ENCODE results near the gene NUP62. TPM values are rescaled to one million over a fixed set of nuclear protein-coding genes. Genes with fewer than 3 reads are reported as not detected.

Gene NUP62
- total RNA-seq, 1 donor from 2014 or later, result 42.7 TPM

DNA sequence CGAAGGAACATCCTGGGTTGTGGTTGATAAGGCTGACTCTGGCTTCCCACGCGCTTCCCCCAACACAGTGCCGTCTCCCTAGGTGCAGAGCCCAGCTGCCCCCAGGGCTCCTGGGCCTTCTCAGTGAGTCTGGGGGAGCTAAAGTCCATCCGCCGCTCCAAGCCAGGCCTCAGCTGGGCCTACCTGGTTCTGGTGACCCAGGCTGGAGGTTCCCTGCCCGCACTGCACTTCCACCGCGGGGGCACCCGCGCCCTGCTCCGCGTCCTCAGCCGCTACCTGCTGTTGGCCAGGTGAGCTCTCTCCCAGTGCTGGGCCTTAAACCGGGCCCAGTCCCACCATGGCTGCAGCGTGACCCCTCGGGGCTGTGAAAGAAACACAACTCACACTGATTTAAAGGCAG is 48.1 kb downstream of the NUP62 start:
- no peak for DNase-seq (ENCODE audit: low spot score)

DNA sequence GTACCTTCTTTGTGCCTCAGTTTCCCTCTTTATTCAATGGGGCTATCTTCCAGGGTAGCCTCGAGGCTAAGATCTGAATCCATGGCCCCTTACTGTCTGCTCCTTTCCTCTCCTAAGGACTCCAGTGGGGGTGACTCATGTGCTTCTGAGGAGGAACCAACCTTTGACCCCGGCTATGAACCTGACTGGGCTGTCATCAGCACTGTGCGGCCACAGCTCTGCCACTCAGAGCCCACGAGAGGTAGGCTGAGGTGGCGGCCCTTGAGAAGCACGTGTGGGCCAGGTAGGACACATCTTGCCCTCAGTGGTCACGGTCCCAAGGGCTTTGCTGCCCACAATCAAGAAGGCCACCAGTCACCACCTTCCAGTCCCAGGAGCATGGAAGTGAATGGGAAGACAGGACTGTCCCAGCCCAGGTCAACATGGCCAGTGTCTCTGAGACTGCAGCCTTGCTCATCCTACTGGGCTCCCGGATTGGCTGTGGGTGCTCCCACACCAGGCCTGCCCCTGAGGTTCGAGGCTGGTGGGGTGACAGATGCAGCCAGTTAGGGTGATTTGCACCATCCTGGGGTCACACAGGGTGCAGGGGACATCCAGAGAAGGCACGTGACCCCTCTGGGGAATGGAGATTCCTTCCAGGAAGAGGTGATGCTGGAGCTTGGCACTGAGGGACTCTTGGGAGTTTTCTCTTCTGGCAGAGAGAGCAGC is 49.0 kb downstream of the NUP62 start:
- DNase-seq (ENCODE audit: low spot score), result no peak

DNA sequence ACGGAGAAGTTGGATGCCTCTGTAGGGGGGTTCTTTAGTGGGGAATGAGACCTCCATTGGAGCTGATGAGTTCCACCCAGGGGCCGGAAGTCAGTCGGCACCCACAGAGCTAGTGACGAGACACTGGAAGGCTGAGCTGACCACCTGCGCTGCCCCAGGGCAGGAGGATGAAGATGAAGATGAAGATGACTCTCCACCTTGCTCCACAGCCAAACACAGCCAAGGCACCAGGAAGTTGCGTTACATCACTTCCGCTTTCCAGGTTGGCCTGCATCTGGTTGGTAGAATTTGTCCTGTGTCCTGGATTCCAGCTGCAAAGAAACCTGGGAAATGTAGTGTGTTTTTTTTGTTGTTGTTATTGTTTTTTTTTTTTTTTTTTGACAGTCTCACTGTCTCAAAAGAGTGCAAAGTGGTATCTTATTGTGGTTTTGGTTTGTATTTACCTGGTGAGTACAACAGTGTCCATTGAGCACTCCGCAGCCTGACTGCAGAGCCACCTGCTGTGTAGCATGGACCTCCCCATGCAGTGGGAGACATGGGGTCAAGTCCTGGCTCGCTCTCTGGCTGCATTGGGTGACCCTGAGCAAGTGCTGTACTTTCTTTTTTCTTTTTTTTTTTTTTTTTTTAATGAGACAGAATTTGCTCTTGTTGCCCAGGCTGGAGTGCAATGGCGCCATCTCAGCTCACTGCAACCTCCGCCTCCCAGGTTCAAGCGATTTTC is 49.9 kb downstream of the NUP62 start:
- no peak for DNase-seq (ENCODE audit: low spot score)

DNA sequence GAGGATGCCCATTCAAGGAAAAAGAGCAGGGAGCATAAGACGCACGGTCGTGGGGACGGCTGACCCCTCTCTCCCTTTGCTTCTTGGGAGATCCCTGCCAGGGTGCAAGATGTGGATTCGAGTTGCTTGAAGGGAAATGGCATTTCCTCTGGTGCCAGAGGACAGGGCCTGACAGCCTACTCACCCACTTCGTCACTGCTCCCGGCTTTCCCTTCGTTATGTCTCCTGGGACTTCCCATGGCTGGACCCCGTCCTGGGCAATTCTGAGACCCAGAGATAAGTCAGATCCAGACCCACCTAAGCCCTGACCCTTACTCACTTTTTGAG is 50.6 kb downstream of the NUP62 start:
- no peak for DNase-seq (ENCODE audit: low spot score)

DNA sequence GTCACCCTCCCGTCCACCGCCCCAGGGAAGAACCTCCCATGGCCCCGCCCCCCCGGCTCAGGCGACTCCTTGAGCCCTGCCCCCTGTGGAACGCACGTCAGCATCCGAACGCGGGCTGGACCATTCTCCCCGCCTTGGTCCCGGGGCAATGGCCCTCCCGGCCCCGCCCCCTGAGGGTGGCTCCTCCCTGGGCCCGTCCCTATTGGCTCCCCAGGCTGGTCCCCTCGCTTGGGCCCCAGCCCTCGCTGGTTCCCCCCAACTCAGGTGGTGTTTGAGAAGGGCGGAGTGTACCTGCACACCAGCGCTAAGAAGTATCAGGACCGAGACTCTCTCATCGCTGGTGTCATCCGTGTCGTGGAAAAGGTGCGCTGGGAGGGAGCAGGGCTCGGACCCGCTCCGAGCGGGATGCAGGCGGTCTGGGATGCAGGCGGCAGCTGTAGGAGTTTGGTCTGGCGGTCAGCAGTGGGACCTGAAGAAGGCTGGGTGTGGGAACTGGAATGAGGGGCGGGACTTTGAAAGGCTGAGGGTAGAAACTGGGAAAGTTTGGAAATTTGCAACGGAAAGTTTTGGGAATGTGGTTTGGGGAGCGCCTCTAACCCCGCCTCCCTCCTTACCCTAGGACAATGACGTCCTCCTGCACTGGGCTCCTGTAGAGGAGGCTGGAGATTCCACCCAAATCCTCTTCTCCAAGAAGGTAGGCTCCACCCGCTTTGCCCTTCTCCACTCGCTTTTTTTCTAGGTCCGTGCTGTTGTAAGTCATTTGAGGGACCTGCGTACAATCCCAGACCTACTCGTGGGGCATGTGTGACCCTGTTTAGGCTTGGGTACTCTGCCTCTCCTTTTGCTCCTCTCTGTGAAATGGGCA is 51.2 kb downstream of the NUP62 start:
- DNase-seq (ENCODE audit: low spot score), result peak; percentile 98

DNA sequence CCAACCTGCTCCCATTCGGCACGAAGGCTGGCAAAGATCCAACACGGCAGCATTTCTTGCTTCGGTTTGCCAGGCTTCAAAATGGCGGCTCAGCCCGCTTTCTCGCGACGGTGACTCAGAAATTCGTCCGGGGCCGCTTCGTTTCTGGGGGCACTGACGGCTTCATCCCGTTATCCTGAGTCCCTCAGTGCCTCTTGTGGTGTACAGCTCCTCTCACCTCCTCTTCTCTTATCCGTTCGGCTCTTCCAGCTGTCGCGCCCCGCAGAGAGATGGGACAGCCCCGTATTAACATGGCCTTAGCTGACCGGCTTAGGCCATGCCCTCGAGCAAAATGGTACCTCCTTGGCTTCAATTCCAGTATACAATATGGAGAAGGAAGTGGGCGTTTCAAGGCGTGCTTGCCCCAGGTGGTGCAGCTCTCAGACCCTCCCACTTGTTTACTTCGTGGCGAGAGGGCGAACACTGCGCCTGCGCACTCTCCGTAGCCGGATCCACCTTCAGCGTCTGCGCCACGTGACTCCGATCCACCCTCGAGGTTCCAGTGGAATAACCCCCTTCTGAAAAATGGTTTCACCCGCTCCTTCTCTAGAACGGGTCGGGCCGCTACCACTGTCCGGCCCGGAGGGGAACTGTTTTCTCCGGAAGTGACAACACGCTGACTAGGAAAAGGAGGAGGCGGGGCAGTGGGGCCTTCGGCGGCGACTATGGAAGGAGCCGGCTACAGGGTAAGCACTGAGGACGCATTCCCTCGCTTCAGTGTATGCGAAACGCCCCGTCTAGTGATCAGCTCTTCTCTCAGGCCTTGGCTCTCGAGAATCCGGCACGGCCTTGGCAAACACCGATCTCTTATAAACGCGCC is 52.1 kb downstream of the NUP62 start, which contains the start of the genes AKT1S1 and TBC1D17:
TSS of gene AKT1S1 (minus strand) at position 336 of the 859 bp plus-strand sequence. CDS start 4,060 bp downstream, outside the sequence.
TSS of gene TBC1D17 (plus strand) at position 683 of the 859 bp plus-strand sequence. CDS start at position 705, 22 bp downstream.
- DNase-seq (ENCODE audit: low spot score), result peak; percentile 100

DNA sequence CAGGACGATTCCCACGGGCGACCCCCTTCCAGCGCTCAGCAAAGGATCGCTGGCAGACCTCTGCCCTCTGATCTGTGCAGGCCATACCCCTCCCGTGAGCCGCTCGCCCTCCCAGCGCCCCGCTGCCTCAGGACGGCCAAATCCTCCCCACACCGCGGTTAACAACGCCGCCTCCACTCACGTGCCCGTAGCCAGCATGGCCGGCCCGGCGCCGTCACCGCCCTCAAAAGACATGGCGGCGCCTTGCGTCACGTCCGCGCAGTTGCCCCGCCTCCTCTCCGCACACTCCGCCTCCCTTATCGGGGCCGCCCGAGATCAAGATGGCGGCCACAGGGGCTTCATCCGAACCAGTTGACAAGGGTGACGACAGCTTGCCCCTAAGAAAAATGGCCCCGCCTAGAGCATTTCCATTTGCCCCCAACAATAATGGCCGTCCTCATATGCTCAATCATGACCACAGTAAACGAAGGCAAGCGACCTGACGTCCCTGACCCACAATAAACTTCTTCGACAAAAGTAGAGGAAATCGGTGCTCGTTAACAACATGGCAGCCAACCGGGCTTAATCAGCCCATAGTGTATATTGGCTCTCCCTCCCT is 52.8 kb downstream of the NUP62 start:
- DNase-seq (ENCODE audit: low spot score), result peak; percentile 98

DNA sequence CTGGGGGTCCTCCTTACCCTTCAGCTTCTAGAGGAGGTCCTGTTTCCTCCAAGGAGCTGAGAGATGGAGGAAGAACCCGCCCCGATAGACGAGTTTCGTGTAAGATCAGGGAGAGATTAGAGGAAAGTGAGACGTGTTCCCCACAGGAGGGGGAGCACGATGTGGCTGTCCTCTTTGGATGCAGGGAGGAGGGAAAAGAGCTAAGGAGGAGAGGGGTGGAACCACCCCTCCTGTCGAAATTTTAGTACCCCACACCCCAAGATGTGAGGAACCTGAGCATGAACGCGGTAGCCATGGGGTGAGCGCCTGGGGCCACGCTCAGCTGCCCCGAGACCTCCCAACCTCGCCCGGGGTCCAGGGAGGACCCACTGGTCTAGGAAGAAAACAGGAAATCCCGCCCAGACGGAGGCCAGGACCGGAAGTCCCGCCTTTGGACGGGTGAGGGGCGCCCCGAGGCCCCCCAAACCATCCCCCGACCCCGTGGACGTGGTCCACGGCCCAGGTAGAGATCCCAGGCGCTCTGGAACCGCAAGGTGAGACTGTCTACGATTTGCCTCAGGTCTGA is 53.4 kb downstream of the NUP62 start:
- peak; percentile 77 for DNase-seq (ENCODE audit: low spot score)

DNA sequence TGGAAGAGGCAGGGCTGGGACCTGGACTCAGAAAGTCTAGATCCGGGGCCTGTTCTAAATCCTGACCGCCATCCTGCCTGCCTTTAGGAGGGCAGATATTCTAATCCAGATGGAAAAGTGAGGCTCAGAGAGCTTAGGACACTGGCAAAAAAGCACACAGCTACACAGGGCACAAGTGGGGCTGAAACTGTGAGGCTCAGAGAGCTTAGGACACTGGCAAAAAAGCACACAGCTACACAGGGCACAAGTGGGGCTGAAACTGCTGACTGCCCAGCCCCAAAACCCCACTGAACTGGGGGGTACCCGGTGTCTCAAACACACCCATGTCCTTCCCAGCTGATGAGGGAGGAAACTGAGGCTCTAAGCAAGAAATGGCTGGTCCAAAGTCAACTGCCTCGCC is 54.1 kb downstream of the NUP62 start:
- no peak for DNase-seq (ENCODE audit: low spot score)

DNA sequence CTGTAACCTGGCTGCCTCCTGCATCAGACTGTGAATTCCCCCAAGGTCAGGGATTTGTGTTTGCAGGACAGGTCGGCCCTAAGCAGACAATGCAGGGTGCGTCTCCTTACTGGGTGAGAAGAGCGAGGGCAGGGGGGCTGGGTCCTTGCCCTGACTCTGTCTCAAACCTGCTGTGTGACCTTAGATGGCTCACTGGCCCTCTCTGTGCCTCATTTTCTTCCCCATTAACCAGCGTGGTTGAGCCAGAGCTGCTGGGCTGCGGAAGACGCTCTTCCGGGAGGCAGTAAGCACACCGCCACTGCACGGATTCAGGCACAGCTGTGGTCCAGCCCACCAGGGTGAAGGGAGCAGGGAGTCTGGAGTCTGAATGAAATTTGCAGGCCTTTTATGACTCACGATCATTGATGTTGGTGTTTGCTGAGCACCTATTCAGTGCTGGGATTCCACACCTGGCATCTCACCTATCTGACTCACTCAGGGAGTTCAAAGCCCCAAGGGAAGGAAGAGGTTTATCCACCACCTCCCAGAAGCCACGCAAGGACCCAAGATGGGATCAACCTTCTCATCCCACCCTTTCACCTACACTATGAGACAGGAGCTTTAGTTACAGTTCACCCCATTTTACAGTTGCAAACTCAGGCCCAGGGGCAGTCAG is 54.7 kb downstream of the NUP62 start:
- no peak for DNase-seq (ENCODE audit: low spot score)

DNA sequence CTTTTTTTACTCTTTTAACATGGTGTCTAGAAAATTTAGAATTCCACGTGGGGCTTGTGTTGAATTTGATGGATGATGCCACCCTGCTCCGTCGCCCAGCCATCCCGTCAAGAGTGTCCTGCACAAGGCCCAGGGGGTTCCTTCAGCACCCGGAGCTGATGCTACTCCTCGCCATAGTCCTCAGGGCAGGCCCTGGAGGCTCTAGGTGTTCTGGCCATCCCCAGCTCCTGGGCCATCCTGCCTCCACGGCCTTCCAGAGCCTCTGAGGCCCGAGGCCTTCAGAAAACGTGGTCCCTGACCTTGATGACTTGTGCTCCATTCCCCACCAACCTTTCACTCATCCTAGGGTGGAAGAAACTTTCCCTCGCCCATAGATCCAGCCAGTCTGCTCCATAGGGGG is 55.5 kb downstream of the NUP62 start:
- DNase-seq (ENCODE audit: low spot score), result no peak

DNA sequence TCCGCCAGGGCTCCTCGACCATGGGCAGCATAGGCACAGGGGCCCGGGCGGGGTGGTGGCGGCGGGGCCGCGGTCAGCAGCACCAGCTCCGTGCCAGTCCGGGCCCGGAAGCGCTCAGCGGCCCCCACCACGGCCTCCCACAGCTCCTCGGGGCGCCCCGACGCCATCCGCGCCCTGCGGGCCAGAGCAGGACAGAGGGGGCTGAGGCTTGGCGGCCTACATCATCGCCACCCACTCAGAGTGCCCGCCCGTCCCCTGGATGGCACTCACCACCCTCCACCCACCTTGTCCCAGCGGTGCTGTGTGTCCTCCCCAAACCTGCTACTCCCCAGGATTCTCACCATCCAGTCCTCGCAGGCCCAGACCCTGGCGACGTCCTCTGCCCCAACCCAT is 56.2 kb downstream of the NUP62 start:
- no peak for DNase-seq (ENCODE audit: low spot score)

DNA sequence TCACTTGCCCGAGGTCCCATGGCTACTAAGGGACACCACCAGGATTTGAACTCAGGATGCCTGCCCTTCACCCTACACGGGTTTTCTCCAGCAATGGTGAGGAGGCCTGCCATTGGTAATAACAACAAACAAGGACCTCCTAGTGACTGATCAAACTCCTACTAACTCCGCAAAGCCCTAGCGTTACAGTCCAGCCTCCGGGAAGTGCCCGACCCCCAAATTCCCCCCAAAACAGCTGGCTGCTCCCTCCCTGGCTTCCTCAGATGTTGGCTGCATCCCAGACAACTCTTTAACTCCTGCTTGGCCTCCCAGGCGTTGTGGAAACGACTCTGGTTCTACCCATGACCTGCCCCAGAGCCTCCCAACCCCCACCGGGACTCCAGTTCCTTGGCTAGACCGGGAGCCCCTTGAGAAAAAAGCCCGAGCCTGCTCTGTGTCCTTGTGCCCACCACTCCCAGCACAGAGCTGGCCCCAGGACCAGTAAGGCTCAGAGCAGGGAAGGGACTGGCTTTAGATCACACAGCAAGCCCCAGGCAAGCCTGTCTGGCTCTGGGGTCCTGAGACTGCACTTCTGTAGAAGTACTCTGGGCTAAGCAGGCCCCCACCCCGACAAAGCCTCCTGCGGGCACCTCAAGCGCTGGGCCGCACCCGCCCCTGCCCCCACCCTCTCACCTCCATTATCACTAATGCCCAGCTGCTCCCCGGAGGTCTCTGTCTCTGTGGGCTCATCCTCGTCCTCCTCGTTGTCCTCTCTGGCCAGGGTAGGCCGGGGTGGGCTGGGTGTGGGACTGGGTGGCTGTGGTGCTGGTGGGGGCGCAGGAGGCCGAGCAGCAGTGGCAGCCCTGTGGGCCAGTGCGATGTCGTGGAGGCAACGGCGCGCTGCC is 56.8 kb downstream of the NUP62 start:
- no peak for DNase-seq (ENCODE audit: low spot score)

DNA sequence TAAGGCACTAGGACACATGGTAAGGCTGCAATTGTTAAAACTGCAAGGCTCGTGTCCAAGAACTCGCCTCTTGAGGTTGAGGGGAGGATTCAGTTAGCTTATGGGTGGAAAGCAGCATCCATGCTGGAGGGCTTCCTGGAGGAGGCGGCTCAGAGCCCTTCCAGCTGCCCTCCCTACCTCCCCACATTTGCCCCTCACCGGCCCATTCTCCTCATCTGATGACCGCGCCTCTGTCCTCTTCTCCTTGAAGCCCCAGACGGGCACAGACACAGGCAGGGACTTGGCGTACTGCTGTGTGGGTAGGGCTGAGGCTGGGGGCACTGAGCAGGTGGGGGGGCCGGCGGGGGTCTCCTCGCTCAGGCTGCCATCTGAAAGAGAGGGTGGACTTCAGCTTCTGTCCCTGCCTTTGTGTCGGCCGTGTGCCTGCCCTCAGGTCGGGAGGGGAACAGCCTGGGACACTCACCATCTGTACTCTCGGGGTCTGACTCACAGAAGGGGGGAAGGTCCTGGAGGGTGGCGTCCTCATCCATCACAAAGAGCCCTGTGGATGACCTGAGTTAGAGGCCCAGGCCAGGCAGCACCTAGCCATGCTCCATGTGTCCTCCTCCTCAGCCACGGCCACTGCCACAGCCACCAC is 57.8 kb downstream of the NUP62 start:
- no peak for DNase-seq (ENCODE audit: low spot score)

DNA sequence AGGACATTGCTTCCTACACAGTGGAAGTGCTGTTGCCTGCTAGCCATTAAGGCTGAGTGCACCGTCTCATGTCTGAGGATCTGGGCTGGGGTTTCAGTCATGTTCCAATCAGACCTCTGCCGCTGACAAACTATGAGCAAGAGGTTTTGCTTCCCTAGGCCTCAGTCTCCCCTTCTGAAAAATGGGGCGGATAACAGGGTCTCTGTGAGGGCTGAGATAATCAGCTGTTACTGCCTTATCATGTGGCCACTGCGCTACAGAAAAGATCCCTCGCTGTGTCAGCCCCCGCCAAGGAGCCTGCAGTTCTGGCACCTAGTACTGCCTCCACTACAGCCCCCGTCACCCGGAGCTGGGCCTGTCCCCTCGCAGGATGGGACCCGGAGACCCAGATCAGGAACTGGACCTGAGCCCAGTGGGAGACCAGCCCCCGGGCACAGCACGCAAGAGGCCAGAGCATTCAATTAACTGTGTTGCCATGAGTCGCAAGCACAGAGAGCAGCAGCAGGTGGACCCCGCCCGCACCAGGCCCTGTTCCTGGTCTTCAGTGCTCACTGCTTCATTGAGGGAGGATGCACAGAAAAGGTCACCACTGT is 58.9 kb downstream of the NUP62 start:
- DNase-seq (ENCODE audit: low spot score), result no peak

DNA sequence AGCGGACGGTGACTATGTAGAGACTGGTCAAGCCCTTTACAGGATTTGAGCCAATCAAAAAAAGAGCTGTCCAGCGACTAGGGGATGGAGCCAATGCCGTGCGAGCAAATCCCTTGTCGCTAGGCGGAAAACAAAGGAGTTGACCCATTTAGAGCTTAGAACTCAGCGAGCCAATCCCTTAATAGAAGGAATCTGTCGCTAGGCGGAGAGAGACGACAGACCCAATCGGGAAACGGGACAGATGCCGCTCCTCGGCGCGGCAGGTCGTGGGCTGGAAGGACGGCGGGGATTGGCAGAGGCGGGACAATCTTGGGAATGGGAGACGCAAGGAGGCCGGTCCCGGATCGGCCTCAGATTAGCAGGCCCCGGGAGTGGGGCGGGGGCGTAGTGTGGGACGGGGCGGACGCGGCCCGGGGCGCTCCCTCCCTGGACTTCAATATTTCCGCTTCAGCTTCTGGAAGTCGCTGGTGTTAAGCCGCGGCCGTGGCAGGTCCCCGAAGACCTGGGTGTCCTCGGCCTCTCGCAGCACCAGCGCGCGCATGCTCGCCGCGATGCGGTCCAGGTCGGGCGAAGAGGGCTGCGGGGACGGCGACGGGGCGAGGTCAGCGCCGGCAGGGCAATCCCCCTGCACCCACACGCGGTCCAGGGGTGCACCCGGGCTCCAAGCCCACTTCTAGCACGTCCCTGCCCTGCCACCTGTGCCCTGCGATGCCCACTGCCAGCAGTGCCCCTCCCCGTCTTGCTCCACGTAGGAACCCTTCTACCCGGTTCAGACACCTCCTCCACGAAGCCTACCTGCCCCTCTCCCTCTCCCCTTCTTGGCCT is 59.6 kb downstream of the NUP62 start:
- peak; percentile 97 for DNase-seq (ENCODE audit: low spot score)

DNA sequence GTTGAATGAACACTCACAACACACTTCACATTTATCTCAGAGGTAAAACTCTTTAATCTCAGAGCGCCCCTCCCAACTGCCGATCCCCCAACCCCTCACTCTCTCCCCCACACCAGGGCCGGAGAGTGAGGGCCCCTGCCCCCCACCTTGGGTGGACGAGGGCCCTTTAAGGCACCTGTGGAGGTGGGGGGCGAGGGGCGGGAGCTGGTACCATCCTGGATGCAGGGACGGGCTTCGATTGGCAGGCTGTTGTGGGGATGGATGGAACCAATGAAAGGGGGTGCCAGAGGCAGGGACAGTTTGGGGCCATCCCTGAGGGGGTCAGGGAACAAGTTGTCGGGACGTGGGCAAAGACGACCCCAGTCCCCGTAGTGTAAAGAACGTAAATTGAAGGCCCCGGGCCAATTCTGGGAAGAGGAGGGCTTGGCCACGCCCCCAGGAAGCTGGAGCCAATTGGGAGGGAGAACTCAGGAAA is 60.3 kb downstream of the NUP62 start:
- no peak for DNase-seq (ENCODE audit: low spot score)

All from ureter (tissue), 1 donor.